Stimulated activated CD8-positive, alpha-beta memory T cell treated with anti-CD3 and anti-CD28 coated beads, Interleukin-15, amount 100 ng/mL, for 1 hour (primary cell): ENCODE results near the gene ATG9B.
A peak's percentile ranks its signal among the peaks of the same experiment; 100 is the strongest.
"Not testable (repeated sequence)": the region's sequence is repeated elsewhere in the genome, so short reads cannot be mapped to it uniquely, and the experiment has no call there.

ENCODE experiments used
- DNase-seq: peaks from one replicate; pipeline ENCODE4 v3.0.0-alpha.2; 2020; ENCODE audit warnings: low read depth

ATG9B gene

GRCh38 chr7:151035026-151035717, 10.9 kb upstream of the ATG9B start:
- DNase-seq: no peak

GRCh38 chr7:151034312-151035025, 10.2 kb upstream of the ATG9B start:
- no peak for DNase-seq

DNA sequence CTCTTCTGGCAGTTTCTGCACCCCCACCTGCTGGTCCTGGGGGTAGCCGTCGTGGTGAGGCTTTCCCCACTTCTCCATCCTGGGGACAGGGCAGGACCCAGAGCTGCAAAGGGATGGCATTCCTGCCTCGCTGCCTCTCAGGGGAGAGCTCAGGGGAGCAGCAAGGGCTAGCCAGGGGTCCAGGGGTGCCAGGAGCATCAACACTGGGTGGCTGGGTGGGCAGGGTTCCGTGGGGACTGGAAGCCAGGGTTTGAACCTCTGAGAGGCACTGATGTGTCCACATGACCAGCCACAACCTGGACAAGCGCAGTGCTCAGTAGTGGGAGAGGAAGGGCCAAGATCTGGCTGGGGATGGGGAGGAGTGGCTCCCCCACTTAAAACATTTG, 9.6 kb upstream of the ATG9B start:
- no peak for DNase-seq

DNA sequence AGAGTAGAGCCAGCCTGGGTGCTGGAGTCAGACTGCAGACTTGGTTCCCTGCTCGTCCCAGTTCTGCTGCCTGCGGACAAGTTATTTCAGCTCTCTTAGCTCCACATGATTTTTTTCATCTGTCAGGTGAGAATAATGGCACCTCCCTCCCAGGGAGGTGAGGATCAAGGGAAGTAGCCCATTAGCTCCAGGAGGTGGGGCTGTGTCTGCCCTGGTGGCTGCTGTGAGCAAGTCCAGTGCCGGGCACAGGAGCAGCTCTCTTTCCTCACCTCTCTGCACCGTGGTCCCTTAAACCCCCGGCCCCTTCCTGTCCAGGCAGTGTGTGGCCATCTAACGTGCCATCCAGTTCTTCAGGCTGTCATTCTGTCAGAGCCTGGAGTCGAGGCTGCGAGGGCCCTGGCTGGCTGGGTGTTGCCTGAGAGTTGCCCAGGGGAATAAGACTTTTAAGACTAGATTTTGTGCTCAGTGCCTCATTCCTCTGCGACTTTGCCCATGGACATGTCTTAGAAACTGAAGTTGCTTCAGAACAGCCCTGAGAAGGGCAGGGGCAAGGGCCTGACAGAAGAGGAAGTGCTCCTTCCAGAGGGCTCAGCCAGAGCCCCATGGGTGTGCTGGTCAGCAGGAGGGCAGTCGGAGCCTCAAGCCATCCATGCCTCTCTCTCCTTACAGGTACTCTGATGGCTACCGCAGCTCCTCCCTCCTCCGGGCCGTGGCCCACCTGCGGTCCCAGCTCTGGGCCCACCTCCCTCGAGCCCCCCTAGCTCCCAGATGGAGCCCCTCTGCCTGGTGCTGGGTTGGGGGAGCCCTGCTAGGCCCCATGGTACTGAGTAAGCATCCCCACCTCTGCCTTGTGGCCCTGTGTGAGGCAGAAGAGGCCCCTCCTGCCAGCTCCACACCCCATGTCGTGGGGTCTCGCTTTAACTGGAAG, 8.9 kb upstream of the ATG9B start:
- no peak for DNase-seq

- no peak for DNase-seq
These were observed 6.7 kb upstream of the ATG9B start for GRCh38 chr7:151031011-151031410.

- DNase-seq: no peak
These were observed 4.7 kb upstream of the ATG9B start for GRCh38 chr7:151028948-151029501.

- DNase-seq: peak; percentile 98
These were observed 4.0 kb upstream of the ATG9B start, which contains the start of gene ABCB8 for GRCh38 chr7:151028131-151028947. TSS of gene ABCB8 (plus strand) at chr7:151028450. CDS start at chr7:151028516, 66 bp downstream.

GRCh38 chr7:151027728-151028130, 3.4 kb upstream of the ATG9B start:
- DNase-seq: not testable (repeated sequence)

DNA sequence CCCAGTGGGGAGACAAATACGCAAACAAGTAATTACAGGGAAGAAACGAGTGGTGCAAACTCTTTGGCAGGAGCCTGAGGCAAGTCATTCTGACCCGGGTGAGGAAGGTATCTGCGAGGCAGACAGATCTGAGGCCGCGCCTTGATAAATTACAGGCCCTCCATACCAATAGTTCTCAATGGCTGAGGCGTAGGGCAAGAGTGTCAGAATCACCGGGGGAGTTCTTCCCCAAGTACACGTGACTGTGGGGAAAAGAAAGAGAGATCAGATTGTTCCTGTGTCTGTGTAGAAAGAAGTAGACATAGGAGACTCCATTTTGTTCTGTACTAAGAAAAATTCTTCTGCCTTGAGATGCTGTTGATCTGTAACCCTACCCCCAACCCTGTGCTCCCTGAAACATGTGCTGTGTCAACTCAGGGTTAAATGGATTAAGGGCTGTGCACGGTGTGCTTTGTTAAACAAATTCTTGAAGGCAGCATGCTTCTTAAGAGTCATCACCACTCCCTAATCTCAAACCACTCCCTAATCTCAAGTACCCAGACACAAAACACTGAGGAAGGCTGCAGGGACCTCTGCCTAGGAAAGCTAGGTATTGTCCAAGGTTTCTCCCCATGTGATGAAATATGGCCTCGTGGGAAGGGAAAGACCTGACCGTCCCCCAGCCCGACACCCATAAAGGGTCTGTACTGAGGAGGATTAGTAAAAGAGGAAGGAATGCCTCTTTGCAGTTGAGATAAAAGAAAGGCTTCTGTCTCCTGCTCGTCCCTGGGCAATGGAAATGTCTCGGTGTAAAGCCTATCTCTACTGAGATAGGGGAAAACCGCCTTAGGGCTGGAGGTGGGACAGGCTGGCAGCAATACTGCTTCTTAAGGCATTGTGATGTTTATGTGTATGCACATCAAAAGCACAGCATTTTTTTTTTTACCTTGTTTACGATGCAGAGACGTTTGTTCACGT, 2.8 kb upstream of the ATG9B start:
- not testable (repeated sequence) for DNase-seq

- DNase-seq: no peak
These were observed 1.8 kb upstream of the ATG9B start for GRCh38 chr7:151025924-151026671.

DNA sequence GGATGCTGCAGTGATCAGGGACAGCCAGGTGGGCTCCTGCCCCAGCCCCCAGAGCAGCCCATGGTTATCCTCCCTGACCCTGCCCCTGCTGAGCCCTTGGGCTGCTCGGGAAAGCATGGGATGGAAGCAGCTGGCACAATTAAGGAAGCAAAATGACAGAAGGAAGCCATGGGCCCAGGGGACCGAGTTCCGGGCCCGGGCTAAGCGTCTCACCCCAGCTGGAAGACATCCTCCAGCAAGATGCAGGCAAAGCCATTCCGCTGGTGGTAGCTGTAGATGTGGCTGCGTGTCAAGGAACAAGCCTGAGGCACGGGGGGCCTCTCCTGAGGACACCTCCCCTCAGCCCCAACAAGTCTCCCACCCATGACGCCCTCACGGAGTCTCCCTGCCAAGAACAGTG, 1.1 kb downstream of the ATG9B start:
- no peak for DNase-seq

GRCh38 chr7:151020231-151020630, 4.1 kb downstream of the ATG9B start:
- DNase-seq: no peak

GRCh38 chr7:151019130-151019447, 5.2 kb downstream of the ATG9B start:
- DNase-seq: no peak

DNA sequence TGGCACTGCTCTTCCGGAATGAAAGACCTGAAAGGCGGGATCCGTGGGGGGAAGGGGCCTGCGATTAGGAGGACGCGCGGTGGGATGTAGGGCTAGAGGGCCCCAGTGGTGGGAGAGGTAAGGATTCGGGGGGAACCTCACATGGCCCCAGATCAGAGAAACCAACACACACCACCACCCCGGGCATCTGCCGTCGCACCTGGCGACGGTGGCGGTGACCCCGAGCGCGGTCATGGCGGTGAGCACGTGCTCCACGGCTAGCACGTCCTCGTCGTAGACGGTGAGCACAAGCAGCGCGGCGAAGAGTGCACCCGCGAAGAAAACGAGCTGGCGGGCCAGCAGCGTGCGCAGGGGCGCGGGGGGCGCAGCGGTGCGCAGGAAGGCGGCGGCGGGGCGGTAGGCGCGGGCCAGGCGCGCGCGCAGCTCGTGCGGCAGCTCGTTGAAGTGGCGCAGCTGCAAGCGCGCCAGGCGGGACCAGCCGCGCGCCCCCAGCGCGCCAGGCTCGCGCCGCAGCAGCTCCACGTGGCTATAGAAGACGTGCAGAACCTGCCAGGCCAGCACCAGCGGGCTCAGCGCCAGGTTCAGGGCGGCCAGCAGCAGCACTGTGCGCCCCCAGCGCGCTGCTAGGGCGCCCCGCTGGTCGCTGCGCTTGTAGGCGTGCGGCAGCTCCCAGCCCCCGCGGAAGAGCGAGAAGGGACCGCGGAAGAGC, 5.7 kb downstream of the ATG9B start:
- no peak for DNase-seq

GRCh38 chr7:151017953-151018420, 6.3 kb downstream of the ATG9B start:
- peak; percentile 78 for DNase-seq

DNA sequence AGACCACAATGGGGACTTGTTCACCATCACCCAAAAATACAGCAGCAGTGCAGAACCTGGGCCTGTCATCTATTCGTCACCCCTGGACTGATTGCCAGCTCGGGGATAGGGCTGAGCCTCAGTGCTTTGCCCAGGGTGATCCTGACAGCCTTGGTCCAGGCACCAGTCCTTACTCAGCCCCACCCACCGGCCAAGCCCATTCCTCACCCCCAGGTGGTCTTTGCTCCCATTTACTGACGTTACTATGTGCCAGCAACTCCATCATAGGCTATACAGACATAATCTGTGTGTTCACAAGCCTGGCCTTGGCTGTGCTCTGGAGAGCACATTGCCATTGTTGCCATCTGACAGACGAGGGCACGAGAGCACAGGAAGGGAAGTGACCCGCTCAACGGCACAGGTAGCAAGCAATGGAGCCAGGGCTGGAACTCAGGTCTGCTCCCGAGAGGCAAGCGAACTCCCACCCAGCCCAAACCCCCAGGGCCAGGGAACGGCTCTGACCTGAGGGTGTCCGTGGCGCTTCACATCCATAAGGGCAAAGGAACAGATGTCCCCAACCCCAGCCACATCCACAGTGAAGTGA, 6.8 kb downstream of the ATG9B start:
- no peak for DNase-seq

- DNase-seq: no peak
These were observed 7.4 kb downstream of the ATG9B start for GRCh38 chr7:151016942-151017341.

DNA sequence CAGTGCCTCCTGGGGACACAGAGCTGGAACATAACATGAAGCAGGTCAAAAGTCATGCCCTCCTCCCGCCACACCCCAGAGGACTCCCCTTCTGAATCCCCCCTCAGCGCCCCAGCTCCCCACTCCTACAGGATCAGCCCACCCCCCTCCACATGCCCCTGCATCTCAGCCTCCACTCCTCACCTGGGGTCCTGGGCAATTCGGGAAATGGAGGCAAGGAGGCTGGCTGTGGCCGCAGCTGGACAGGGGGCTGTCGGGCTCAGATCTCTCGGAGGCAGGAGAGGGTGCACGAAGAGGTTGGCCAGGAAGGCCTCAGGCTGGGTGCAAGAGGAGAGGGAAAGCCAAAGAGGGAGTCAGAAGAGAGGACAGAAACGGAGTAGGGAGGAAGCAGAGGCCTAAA, 7.8 kb downstream of the ATG9B start:
- DNase-seq: no peak
